ENCODE measurements around the gene DENND4B. TPM values are rescaled to one million over a fixed set of nuclear protein-coding genes. Genes with fewer than 3 reads are reported as not detected.

DENND4B gene, protein sequence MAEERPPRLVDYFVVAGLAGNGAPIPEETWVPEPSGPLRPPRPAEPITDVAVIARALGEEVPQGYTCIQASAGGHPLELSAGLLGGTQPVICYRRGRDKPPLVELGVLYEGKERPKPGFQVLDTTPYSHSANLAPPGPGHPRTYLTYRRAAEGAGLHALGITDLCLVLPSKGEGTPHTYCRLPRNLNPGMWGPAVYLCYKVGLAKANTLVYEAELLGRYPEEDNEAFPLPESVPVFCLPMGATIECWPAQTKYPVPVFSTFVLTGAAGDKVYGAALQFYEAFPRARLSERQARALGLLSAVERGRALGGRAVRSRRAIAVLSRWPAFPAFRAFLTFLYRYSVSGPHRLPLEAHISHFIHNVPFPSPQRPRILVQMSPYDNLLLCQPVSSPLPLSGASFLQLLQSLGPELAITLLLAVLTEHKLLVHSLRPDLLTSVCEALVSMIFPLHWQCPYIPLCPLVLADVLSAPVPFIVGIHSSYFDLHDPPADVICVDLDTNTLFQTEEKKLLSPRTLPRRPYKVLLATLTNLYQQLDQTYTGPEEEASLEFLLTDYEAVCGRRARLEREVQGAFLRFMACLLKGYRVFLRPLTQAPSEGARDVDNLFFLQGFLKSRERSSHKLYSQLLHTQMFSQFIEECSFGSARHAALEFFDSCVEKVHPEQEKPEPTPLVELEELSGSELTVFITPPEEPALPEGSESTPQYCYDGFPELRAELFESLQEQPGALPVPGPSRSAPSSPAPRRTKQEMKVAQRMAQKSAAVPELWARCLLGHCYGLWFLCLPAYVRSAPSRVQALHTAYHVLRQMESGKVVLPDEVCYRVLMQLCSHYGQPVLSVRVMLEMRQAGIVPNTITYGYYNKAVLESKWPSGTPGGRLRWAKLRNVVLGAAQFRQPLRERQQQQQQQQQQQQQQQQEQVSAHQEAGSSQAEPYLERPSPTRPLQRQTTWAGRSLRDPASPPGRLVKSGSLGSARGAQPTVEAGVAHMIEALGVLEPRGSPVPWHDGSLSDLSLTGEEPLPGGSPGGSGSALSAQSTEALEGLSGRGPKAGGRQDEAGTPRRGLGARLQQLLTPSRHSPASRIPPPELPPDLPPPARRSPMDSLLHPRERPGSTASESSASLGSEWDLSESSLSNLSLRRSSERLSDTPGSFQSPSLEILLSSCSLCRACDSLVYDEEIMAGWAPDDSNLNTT (N-terminal part only)
- total RNA-seq, result 10 to 100 TPM; 10.2 to 46.5 (median 32.3) TPM

DNA sequence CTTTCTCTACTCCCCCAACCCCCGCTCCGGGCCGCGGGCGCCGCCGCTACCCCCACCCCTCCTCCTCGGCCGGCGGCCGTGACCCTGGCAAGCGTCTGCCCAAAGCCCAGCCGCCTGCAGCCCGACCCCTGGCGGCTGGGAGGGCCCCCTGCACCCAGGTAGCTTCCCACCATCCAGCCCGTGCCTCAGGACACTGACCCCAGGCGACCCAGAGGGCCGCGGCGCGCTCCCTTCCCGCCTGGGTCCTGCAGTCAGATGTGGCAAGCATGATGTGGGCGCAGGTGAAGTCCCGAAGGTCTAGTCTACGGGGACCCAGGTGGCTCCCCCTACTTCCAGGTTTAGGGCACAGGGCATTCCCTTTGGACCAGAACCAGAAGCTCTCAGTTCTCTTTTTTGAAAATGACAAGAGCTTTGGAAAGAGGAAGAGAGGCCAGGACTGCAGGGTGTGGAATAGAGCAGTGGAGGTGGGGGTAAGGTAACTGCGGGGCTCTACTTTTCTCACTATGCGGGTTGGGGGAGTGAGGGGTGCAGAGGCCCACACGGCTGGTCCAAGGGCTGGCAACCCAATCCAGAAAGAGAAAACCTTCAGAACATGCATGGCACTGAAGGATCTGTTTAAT, at the start of gene DENND4B:
Gene DENND4B (minus strand): TSS at position 97 of the 620 bp plus-strand sequence. CDS start 2,344 bp downstream, outside the sequence.
- Histone ChIP-seq H3K27ac (peak within 1 kb of the TSS; percentile 89 to 99 (median 98)), H3K36me3 (peaks cover 0 to 72% of the 10 kb centered on the region in 2 donors), H3K27me3 (no peaks in the 10 kb centered on the region), H3K4me3 (peak within 1 kb of the TSS; percentile 76 to 99), H3K4me1 (peaks cover 0 to 42% (median 9%) of the 10 kb centered on the region in 3 donors), H3K9me3 (no peaks in the 10 kb centered on the region)
- peak; percentile 87 for ATAC-seq
- TF ChIP-seq EP300 (IDR thresholded peaks at IDR 0.05) (no peak), POLR2AphosphoS5 (IDR thresholded peaks at IDR 0.05) (peak; percentile 74), POLR2A (IDR thresholded peaks at IDR 0.05) (no peak)
- TF ChIP-seq, protein P1, sequence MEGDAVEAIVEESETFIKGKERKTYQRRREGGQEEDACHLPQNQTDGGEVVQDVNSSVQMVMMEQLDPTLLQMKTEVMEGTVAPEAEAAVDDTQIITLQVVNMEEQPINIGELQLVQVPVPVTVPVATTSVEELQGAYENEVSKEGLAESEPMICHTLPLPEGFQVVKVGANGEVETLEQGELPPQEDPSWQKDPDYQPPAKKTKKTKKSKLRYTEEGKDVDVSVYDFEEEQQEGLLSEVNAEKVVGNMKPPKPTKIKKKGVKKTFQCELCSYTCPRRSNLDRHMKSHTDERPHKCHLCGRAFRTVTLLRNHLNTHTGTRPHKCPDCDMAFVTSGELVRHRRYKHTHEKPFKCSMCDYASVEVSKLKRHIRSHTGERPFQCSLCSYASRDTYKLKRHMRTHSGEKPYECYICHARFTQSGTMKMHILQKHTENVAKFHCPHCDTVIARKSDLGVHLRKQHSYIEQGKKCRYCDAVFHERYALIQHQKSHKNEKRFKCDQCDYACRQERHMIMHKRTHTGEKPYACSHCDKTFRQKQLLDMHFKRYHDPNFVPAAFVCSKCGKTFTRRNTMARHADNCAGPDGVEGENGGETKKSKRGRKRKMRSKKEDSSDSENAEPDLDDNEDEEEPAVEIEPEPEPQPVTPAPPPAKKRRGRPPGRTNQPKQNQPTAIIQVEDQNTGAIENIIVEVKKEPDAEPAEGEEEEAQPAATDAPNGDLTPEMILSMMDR (IDR thresholded peaks at IDR 0.05), result peak in 3 of 4 experiments; percentile 92 to 100 (median 94)
- WGBS, 2 donors (ENCODE audit: low coverage in 1 of 2), result 21 to 52% methylated on average over 2 of the region's 28 CpGs

DNA sequence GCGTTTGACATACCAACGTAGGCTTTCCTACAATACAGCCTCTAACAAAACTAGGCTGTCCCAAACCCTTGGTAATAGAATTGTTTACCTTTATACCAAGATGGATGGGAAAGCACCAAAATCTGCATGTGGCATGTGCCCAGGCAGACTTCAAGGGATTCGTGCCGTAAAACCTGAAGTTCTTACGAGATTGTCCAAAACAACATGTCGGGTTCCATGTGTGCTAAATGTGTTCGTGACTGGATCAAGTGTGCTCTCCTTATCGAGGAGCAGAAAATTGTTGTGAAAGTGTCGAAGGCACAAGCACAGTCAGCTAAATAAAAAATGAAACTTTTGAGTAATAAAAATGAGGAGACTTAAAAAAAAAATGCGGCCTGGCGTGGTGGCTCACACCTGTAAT, 49.1 kb upstream of the DENND4B start:
- H3K9me3 ChIP-seq, result no peaks in the 10 kb centered on the region
- H3K4me1 ChIP-seq, result peaks cover 6 to 37% (median 15%) of the 10 kb centered on the region in 3 donors
- ATAC-seq, result no peak
- no peak for TF ChIP-seq POLR2A (IDR thresholded peaks at IDR 0.05)
- TF ChIP-seq EP300 (IDR thresholded peaks at IDR 0.05), result no peak
- TF ChIP-seq POLR2AphosphoS5 (IDR thresholded peaks at IDR 0.05), result no peak
- TF ChIP-seq, protein P1 (IDR thresholded peaks at IDR 0.05), result no peak
- H3K4me3 ChIP-seq, result no peak overlapping the region
- no peak overlapping the region for H3K27ac ChIP-seq
- 82 to 91% methylated on average over 4 to 11 of the region's 11 CpGs for WGBS, 2 donors (ENCODE audit: low coverage in 1 of 2)
- no peaks in the 10 kb centered on the region for H3K27me3 ChIP-seq
- peaks cover 0 to 48% of the 10 kb centered on the region in 2 donors for H3K36me3 ChIP-seq

DNA sequence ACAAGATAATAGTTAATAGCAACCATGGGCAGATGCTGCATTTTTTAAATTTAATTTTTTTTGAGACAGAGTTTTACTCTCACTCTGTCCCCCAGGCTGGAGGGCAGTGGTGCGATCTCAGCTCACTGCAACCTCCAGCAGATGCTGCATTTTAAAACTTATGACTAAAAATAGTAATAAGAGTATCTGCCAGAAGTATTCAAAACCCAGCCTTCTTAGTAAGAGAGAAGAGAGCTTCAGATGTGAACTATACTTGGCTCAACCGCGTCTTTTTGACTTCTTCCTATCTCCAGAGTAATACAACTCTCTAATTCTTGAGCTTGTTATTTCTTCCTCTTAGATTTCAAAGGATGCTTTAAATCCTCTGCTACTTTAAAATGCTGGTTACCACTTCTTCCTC, 48.7 kb upstream of the DENND4B start:
- TF ChIP-seq EP300 (IDR thresholded peaks at IDR 0.05) (no peak), POLR2AphosphoS5 (IDR thresholded peaks at IDR 0.05) (no peak), POLR2A (IDR thresholded peaks at IDR 0.05) (no peak)
- TF ChIP-seq, protein P1 (IDR thresholded peaks at IDR 0.05), result no peak
- no peaks in the 10 kb centered on the region for H3K27me3 ChIP-seq
- peaks cover 6 to 40% (median 15%) of the 10 kb centered on the region in 3 donors for H3K4me1 ChIP-seq
- WGBS, 2 donors (ENCODE audit: low coverage in 1 of 2), result 23 to 42% methylated on average over 2 to 3 of the region's 3 CpGs
- H3K9me3 ChIP-seq, result no peaks in the 10 kb centered on the region
- no peak overlapping the region for H3K27ac ChIP-seq
- ATAC-seq, result no peak
- H3K36me3 ChIP-seq, result peaks cover 0 to 48% of the 10 kb centered on the region in 2 donors
- H3K4me3 ChIP-seq, result no peak overlapping the region

DNA sequence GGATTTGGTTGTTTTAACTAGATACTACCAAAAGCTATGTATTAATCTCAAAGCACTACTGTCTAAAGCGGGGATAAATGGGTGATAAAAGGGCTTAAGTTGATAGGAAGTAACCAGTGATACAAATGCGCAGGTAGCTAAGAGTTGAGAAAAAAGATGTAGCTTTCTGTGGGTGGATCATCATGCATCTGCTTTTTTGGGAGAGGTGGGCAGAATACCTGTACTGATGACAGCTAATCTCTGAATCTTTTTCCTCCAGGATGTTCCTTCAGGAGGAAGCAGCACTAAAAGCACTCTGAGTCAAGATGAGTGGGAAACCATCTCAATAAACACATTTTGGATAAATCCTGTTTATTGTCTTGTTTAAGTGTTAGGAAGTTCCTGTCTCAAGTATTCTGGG, 45.3 kb upstream of the DENND4B start:
- Histone ChIP-seq H3K9me3 (no peaks in the 10 kb centered on the region), H3K36me3 (peaks cover 0 to 48% of the 10 kb centered on the region in 2 donors), H3K4me1 (peaks cover 6 to 51% (median 21%) of the 10 kb centered on the region in 3 donors), H3K27ac (peak overlapping the region; percentile 91 to 98 (median 95)), H3K27me3 (no peaks in the 10 kb centered on the region), H3K4me3 (peak overlapping the region; percentile 71 to 92)
- TF ChIP-seq POLR2AphosphoS5 (IDR thresholded peaks at IDR 0.05) (no peak), EP300 (IDR thresholded peaks at IDR 0.05) (no peak), POLR2A (IDR thresholded peaks at IDR 0.05) (no peak)
- TF ChIP-seq, protein P1 (IDR thresholded peaks at IDR 0.05), result no peak
- 76 to 87% methylated on average over 2 of the region's 2 CpGs for WGBS, 2 donors (ENCODE audit: low coverage in 1 of 2)
- no peak for ATAC-seq
